ENCODE measurements around the gene MYL12A. TPM values are rescaled to one million over a fixed set of nuclear protein-coding genes. Genes with fewer than 3 reads are reported as not detected.
"Not testable (repeated sequence)": the region's sequence is repeated elsewhere in the genome, so short reads cannot be mapped to it uniquely, and the experiment has no call there.

The MYL12A gene
- total RNA-seq, result 680 and 760 TPM in 2 replicates
- polyA plus RNA-seq (2012), result 776 TPM

DNA sequence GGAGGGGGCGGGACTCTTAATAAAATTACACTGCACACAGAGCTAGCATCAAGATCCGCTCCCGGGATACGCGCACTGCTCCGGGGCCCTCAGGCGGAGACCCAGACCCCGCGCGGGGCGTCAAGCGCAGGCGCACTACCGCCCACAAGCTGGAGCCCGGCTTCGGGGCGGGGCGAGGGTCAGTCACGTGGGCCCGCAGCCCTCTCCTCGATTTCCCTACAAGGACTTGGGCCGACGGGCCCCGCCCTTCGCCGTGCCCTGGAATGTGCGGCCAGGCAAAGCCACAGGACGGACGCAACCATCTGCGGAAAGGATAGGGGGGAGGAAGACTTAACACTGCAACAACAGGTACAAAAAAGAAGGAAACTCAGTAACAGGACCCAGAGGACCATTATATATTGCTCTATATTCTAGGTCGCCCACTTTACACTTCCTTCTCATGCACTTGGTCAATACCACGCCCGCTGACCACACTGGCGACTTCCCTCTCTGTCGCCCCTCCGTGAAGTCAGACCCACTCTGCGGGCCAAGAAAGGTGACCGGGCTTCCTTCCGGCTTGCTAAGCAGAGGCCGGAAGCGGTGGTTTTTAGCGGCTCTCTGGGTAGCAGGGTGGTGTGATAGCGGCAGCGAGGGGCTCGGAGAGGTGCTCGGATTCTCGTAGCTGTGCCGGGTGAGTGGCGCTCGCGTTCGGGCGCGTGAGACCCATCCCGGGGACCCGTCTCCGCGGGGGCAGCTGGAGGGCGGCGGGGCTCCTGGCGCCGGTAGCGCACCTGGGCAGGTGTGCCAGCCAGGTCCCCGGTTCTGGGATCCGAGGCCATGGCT is at the start of gene MYL12A:
Gene MYL12A (plus strand): TSS at position 562 of the 822 bp plus-strand sequence. CDS start 5,447 bp downstream, outside the sequence.
- peak; percentile 98 for DNase-seq (ENCODE audit: low read depth)

DNA sequence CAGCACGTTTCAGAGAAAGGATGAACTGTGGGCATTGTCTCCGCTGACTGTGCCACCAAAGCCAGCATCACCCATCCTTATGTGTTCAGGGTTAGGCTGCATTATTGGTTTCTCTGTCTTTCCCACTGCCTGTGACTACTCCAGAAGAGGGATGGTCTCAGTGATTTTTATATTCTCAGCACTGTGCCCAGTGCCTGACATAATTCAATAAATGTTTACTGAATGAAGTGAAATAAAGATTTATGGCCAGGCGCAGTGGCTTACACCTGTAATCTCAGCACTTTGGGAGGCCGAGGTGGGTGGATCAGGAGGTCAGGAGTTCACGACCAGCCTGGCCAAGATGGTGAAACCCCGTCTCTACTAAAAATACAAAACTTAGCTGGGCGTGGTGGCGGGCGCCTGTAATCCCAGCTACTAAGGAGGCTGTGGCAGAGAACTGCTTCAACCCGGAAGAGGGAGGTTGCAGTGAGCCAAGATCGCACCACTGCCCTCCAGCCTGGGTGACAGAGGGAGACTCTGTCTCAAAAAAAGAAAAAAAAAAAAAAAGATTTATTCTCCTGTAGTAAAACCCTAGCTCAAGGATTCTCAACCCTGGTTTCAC is 49.2 kb upstream of the MYL12A start:
- not testable (repeated sequence) for DNase-seq (ENCODE audit: low read depth)

DNA sequence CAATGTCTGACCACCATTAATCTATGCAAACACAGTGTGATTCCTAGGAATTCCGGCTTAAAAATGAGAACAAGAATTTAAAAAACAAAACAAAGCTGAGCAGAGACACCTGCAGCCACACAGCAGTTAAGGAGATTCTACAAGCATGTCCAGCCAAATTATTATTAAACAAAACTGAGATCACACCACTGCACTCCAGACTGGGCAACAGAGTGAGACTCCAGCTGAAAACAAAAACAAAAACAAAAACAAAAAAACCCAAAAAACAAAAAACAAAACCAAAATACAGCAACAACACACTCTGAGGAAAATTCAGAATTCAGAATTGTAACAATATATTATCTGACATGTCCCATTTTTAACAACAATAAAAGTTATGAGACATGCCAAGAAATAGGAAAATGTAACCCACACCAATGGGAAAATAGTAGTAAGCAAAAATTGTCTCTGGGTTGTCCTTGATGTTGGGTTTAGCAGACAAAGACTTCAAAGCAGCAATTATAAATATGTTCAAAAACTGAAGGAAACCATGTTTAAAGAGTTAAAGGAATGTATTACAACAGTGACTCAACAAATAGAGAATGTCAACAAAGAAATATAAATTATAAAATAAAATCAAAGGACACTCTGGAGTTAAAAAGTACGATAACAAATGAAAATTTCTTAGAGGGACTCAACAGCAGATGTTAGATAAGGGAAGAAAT is 47.5 kb upstream of the MYL12A start:
- DNase-seq (ENCODE audit: low read depth), result no peak

DNA sequence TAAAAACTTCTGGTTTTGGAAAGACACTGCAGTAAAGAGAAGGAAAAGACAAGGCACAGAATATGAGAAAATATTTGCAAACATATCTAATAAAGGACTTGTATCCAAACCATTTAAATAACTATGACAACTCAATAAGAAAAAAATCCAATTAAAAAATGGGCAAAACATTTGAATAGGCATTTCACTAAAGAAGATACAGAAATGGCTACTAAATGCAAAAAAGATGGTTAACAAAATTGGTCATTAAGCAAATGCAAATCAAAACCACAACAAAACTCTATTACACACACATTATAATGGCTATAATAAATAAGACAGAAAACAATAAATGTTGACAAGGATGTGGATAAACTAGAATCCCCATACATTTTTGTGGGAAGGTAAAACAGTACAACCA is 42.4 kb upstream of the MYL12A start:
- no peak for DNase-seq (ENCODE audit: low read depth)

DNA sequence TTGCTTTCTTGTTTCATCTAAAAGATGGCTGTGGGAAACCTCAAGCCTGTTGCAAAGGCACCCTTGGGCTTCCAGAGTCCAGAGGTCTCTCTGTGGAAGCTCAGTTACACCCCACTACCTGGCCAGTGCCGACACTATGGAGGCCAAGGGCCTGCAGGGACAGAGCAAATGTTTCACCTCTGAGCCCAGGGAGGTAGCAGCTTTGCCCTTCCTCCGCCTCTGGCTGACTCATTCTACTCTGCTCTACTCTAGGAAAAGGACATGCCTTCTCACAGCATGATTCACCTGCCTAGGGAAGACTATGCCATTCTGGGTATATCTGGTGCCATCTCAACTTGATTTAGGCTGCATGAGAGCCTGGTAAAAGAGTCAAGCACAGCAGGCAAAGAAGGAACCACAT is 40.0 kb upstream of the MYL12A start:
- DNase-seq (ENCODE audit: low read depth), result peak; percentile 24

DNA sequence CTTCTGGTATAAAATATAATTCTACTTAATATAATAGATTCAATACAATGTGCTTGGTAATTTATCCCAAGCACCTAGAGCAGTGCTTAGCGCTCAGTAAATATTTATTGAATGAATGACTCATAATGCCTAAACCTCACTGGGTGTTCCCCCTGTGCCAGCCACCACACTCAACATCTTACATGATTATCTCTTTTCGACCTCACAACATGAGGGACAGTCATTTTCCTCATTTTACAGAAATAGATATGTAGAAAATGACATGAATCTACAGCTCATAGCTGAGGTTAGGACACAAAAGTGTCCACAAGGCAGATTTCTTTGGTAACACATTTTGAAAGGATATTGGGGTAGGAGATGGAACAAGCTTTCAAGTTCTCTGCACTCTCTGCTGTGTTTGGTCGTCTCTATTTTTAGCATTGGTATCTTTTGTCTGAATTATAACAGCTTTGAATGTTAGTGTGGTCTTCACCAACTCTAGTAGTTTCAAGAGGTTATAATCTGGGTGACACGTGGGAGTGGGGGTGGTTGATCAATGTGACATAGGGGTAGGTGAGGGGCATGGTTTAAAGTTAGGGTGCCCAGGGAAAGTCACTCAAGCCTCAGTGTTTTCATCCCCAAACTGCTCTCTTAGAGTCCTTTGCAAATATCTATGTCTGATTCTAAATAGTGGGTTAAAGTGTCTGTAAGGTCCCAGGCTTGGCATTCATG is 37.6 kb upstream of the MYL12A start:
- DNase-seq (ENCODE audit: low read depth), result peak; percentile 33

DNA sequence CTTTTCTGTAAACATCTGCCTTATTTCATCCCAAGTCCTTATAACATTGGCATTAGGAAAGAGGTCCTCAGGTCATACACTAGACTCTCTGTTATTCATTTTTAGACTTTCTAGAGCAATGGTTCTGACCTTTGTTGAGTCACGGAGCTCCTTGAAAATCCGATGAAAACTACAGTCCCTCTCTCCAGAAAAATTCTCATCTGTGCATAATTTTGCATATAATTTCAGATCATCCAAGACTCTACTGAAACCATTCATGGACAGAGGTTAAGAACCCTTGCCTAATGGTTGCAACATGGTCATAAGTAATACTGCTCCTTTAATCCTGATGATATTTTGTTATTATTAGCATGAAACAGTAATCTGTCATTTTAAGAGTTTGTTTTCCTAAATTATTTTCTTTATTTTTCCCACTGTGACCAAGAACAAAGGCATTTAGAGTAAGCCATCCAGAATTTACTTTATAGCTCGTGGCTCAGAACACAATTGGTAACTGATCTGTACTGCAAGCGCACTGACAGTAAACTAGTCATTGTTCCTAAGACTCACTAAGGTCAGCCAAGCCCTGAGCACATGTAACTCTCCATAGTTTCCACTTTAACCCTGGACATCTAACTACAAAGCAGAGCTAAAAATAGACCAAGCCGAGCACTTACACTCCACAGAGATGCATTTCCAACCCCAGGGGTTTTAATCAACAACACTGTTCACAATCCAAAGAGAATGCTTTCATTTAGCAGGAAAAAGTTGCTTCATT is 36.2 kb upstream of the MYL12A start:
- DNase-seq (ENCODE audit: low read depth), result peak; percentile 53

DNA sequence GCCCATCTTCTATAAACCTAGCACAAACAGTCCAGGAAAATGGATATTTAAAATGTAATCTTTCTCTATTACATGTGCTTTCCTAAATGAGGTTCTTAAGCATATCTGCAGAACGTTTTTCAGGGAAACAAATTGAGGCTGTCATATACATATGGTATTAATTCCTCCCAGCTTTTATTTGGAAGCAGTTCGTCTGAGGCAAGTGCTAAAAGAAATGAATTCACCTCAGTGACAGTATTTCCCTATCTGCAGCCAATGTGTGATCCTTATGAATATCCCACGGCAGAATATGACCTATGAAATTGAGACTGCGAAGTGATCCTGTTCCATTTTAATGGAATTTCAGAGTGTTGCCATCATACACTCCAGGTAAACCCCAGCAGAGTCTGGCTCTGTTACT is 34.9 kb upstream of the MYL12A start:
- no peak for DNase-seq (ENCODE audit: low read depth)

DNA sequence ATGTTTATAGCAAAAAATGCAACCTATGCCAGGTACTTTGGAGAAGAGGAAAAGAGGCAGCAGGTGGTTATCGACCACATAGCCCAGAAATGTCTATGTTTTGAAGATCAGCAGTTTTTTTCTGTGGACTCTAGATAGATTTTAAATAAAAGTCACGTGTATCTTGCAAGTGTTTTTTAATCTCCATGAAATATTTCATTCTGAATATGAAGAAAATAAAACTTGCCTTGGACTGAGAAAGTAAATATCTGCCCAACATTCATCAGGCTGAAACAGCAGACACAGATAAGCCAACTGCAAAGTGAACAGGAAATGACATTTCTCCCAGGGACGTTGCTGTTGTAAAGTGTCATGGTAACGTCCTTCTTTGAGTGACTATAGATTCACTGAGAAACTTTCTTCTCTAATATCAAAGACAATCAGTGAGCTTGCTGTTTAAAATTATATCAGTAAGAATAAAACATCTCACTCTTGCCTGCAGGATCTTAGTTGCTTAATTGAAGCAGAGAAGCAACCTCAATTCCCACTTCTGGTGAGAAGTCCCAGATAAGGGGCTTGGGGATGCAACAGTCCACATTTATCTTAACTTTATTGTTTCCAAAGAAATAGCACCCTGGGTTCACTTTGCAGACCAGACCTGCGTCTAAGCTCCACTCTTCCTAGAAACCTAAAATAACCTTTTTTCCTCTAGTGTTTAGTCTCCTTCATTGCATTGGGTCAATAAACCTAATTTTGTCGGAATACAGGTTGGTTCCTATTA is 34.1 kb upstream of the MYL12A start:
- no peak for DNase-seq (ENCODE audit: low read depth)

DNA sequence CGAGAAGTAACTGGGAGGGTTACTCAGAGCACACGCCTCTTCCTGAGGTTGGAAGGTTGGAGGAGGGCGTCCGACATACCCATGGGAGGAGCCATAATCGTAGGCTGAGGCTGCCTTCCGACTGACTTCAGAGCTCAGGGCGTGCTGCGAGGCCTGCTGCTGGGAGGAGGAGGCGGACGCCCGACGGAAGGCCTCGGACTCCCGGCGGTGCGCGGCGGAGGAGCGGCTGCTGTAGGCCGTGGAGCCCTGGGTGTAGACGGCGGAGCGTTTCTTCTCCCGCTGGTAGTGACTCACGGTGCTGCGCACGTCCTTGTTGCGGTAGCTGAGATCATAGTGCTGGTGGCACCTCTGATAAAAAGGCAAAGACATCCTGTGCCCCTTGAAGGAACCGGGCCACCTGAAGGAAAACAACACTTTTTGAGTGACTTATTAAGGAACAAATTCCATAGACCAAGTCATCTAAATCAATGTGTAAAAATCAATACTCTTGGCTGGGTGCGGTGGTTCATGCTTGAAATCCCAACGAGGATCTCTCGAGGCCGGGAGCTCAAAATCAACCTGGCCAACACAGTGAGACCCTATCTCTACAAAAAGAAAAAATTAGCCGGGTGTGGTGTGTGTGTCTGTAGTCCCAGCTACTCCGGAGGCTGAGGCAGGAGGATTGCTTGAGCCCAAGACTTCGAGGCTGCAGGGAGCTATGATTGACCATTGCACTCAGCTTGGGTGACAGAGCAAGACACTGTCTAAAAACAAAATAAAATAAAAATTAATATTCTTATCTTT is 32.6 kb upstream of the MYL12A start:
- DNase-seq (ENCODE audit: low read depth), result no peak

DNA sequence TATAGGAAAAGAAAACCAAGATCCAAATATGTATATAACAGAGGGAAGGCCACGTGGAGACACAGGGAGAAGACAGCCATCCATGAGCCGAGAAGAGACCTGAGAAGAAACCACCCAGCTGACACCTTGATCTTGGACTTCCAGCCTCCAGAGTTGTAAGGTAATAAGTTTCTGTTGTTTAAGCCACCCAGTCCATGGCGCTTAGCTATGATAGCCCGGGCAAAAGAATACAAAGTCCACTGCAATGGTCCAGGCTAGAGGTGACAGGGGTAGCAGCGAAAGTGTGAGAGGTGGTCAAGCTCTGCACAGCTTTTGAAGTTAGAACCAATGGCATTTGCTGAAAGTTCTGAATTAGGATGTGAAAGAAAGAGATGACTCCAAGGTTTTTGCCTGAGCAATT is 30.6 kb upstream of the MYL12A start:
- no peak for DNase-seq (ENCODE audit: low read depth)

DNA sequence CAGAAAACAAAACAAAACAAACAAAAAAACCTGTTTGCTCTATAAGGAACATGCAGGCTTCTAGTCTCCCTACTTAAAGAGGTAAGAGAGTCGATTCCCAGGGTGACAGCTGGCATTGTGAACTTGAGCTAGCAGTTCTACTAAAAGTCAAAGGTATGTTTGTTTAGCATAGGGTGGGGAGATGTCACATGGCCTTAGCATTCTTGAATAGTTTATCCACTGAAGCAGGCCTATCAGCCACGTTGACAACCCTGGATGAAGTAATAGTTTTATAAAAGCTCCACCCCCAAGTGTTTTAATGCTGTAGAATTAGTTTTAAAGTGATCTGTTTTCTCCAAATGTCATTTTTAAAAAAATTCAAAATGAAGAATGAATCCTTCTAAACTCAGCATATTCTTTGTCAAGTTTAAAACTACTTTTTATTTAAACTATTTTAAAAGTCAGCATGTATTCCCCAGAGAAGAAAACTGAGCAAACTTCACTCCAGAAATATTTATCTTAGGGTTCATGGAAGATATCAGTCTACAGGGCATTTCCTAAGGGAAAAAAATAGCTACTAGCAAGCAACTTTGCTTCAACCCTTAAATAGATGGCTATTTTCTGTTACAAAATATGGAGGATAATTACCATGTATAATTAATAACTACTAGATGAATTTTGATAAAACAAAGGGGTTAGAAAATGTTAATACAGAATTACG is 29.5 kb upstream of the MYL12A start:
- peak; percentile 33 for DNase-seq (ENCODE audit: low read depth)

DNA sequence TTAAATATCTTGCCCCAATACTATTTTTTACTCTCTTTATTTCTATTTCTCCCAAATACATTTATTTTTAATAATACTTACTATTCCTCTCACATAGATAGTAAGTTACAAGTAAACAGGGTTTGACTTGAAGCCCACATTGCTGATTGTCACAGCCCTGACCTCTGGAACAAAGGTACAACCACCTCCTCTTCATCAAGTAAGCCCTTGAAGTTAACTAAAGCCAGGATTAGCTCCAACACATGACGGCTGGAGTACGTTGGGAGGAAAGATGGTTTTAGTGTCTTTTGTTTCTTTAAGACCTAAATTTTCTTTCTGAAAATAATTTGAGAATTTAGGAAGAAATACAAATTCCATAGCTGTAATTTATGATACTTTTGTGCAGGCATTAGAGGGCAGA is 28.8 kb upstream of the MYL12A start:
- no peak for DNase-seq (ENCODE audit: low read depth)

DNA sequence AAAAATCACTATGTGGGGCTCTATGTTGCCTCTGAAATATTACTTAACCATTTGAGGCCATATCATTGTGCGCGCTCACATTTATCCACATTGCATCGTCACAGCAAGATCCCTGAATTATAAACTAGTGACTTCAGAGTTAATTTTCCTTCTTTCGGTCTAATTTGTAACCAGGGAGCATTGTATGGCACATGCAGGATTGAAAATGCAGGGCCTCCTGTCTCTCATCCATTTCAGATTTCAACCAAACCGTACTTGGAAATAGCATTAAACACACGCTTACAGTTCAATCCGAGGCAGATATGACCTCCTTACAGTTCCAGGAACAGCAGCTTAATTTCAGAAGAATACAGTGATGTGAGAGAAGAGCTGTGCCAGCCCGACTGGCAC is 28.4 kb upstream of the MYL12A start:
- no peak for DNase-seq (ENCODE audit: low read depth)

DNA sequence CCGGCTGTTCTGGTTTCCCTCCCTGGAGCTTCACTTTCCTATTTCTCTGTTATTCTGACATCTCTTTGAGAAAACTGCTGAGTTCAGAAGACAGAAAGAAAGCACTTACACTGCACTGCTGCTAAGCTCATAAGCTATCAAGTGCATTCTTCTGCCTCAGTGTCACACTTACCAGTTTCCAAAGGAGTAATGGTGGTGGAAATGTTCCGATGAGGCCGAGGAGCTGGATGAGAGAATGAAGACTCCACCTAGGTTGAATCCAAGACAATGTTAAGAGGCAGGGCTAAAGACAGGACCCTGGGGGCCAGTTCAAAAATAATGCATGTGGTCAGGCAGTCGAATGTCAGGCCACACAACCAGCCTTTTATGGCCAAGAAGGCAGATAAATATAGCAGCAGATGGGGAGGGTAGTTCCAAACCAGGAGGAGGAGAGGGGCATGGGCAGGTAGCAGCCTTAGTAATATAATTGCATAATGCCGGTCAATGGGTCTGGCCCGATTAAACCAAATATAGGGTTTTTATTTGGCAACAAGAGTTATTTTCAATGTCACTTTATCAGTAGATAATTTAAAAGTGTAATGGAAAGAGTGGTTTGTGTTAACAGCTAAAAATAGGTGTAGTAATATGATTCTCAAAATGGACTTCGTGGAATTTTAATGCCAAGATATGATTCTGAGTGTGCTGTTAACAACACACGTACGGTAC is 27.8 kb upstream of the MYL12A start, which contains the start of gene MYOM1:
Gene MYOM1 (minus strand): TSS at position 338 of the 705 bp plus-strand sequence. CDS start 4,745 bp downstream, outside the sequence.
- peak; percentile 75 for DNase-seq (ENCODE audit: low read depth)

DNA sequence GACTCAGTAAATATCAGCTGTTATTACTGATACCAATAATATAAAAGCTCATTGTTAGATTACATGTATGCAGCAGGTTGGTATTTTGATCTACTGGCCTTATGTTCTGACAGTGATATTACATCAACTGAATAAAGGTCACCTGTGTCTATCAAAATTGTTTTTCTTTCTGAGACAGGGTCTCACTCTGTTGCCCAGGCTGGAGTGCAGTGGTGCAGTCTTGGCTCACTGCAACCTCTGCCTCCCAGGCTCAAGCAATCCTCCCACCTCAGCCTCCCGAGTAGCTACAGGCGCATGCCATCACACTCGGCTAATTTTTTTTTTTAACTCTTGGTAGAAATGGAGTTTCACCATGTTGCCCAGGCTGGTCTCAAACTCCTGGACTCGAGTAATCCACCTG is 26.7 kb upstream of the MYL12A start:
- DNase-seq (ENCODE audit: low read depth), result not testable (repeated sequence)

DNA sequence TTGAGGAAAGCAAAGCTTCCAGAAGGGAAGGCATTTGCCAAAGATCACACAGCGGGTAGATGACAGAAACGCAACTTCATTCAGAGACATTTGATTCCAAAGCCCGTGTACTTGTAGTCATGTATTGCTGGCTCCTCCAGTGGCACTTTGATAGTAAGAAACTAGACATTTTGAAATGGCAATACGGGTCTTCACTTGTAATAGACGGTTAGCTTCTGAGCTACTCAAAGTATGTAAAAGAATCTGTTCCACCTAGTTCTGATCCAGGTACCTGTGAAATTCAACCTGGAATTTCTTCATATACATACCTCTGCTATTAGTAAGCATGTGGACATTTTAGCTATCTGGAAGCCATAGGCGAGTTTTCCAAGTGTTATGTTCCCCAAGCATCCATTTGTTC is 26.1 kb upstream of the MYL12A start:
- DNase-seq (ENCODE audit: low read depth), result no peak

DNA sequence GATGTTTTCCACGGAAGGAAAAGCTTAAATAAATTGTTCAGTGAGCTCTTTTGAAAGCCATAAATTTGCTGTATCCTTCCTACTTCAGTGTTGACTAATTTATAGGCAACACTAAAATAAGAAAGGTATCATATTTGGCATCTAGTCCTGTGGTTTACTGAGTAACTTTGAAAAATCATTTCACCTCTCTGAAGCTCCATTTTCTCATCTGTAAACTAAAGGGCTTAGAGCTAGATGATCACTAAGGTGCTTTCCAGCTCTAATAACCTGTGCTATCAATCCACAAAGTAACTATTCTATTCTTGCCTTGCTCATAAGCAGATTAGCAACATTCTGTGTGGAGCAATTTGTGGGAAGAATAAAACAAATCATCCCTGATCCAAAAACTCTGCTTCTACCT is 24.2 kb upstream of the MYL12A start:
- DNase-seq (ENCODE audit: low read depth), result no peak

All from myocyte (in vitro differentiated cells).